HL-60 (cell line): ENCODE results near the gene FBN2.

ENCODE experiments used
- DNase-seq, 2 experiments: peaks; one replicate each; pipeline ENCODE4 v3.0.0-alpha.2; 2010 to 2020; ENCODE audit warnings: low read depth in 1 of 2, low spot score in 1 of 2
- H3K27ac ChIP-seq: fragments of 250-450 bp; sonication (Bioruptor Pico); replicated peaks from 2 replicates; pipeline ENCODE4 v1.5.1; 2020; ENCODE audit warnings: mild to moderate bottlenecking, moderate library complexity
- H3K27me3 ChIP-seq: fragments of 250-450 bp; sonication (Bioruptor Pico); 2 replicates; pipeline ENCODE4 v1.5.1; 2021; ENCODE audit warnings: mild to moderate bottlenecking, moderate library complexity; ENCODE audit not compliant: insufficient read depth, poor library complexity, severe bottlenecking
- H3K4me3 ChIP-seq: replicated peaks from 2 replicates; pipeline ENCODE4 v1.5.1; 2011; ENCODE audit warnings: mild to moderate bottlenecking, control low read depth, low read length; ENCODE audit not compliant: insufficient read depth
- CTCF ChIP-seq: IDR thresholded peaks from one replicate; pipeline ENCODE4 v1.5.1; 2011; ENCODE audit warnings: low read length, control low read depth, inconsistent platforms; ENCODE audit not compliant: insufficient read depth
- GABPA ChIP-seq: IDR thresholded peaks from 2 replicates; pipeline ENCODE4 v1.6.1; 2012; ENCODE audit warnings: low read depth
- POLR2AphosphoS5 ChIP-seq: IDR thresholded peaks from 2 replicates; pipeline ENCODE4 v1.6.1; 2012; ENCODE audit warnings: low read depth
- SPI1 ChIP-seq: IDR thresholded peaks from 2 replicates; pipeline ENCODE4 v1.6.1; 2012; ENCODE audit warnings: low read depth, mild to moderate bottlenecking, borderline replicate concordance
- TF ChIP-seq, protein P1 (sequence below): IDR thresholded peaks from 2 replicates; pipeline ENCODE4 v1.6.1; 2012; ENCODE audit warnings: low read depth; ENCODE audit not compliant: insufficient replicate concordance

Gene FBN2

GRCh38 chr5:128271071-128271470 lies 267.0 kb downstream of the FBN2 start:
- Histone ChIP-seq H3K4me3 (no peak overlapping the region), H3K27me3 (no peaks in the 10 kb centered on the region), H3K27ac (no peak overlapping the region)
- TF ChIP-seq GABPA, result no peak
- no peak for TF ChIP-seq SPI1
- TF ChIP-seq, protein P1, sequence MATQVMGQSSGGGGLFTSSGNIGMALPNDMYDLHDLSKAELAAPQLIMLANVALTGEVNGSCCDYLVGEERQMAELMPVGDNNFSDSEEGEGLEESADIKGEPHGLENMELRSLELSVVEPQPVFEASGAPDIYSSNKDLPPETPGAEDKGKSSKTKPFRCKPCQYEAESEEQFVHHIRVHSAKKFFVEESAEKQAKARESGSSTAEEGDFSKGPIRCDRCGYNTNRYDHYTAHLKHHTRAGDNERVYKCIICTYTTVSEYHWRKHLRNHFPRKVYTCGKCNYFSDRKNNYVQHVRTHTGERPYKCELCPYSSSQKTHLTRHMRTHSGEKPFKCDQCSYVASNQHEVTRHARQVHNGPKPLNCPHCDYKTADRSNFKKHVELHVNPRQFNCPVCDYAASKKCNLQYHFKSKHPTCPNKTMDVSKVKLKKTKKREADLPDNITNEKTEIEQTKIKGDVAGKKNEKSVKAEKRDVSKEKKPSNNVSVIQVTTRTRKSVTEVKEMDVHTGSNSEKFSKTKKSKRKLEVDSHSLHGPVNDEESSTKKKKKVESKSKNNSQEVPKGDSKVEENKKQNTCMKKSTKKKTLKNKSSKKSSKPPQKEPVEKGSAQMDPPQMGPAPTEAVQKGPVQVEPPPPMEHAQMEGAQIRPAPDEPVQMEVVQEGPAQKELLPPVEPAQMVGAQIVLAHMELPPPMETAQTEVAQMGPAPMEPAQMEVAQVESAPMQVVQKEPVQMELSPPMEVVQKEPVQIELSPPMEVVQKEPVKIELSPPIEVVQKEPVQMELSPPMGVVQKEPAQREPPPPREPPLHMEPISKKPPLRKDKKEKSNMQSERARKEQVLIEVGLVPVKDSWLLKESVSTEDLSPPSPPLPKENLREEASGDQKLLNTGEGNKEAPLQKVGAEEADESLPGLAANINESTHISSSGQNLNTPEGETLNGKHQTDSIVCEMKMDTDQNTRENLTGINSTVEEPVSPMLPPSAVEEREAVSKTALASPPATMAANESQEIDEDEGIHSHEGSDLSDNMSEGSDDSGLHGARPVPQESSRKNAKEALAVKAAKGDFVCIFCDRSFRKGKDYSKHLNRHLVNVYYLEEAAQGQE, result no peak
- no peak for TF ChIP-seq POLR2AphosphoS5
- no peak for TF ChIP-seq CTCF
- DNase-seq, result no peak

DNA sequence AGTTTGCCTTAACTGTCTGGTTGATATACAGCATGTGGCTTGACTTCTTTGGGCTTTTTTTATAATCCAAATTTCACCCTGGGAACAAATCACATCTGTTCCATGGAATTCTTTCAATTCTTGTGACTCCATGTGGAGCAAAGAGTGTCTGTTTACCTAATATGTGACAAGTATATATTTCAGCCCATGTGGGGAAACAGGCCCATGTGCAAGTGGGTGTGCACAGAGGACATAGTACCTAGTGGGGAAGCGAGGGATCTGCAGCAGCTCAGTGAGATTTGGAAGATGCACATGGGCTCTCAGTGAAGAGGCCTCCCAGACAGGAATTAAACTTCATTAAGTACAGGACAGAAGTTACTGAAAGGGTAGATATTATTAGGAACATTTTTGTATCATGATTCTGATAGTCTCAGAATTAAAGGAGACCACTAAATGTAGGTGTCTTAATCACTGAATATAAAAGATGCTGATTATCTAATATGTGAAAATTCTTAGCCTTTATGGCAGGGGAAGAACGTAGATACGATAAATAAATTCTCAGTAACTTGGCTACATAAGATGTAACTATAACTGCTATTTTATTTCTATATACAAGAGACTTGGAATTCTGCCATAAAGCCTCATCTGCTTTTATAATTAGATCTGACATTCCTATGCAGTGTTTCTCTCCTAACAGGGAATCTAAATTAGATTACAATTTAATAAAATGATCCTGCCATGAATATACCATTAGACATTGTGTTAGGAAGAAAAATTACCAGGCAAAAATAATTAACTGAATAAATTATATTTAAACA lies 273.3 kb downstream of the FBN2 start:
- H3K27ac ChIP-seq, result no peak overlapping the region
- TF ChIP-seq SPI1 (no peak), GABPA (no peak), POLR2AphosphoS5 (no peak), CTCF (no peak)
- TF ChIP-seq, protein P1, result no peak
- no peak for DNase-seq
- no peak overlapping the region for H3K4me3 ChIP-seq
- H3K27me3 ChIP-seq, result no peaks in the 10 kb centered on the region

- Histone ChIP-seq H3K27ac (no peak overlapping the region), H3K4me3 (no peak overlapping the region), H3K27me3 (no peaks in the 10 kb centered on the region)
- TF ChIP-seq SPI1 (no peak), GABPA (no peak), POLR2AphosphoS5 (no peak), CTCF (no peak)
- TF ChIP-seq, protein P1, result no peak
- no peak for DNase-seq
Measured at GRCh38 chr5:128263357-128263756, 274.7 kb downstream of the FBN2 start.
